GM23338 (cell line): ENCODE results near the gene RHEX. TPM values are rescaled to one million over a fixed set of nuclear protein-coding genes. Genes with fewer than 3 reads are reported as not detected.
"Not testable (repeated sequence)": the region's sequence is repeated elsewhere in the genome, so short reads cannot be mapped to it uniquely, and the experiment has no call there.

Experiments
- ATAC-seq: fragments of 200-7000 bp; cut with Tn5 transposase; 3 replicates; pipeline ENCODE4 v1.9.1; 2020
- DNase-seq: peaks from one replicate; pipeline ENCODE4 v3.0.0-alpha.2; 2015; ENCODE audit warnings: low spot score
- H2AFZ ChIP-seq: fragments of 200-600 bp; sonication (generic); 2 replicates; pipeline ENCODE4 v1.8.0; 2016; ENCODE audit warnings: antibody characterized with exemption, mild to moderate bottlenecking, moderate library complexity
- H3F3A ChIP-seq: fragments of 200-600 bp; sonication (generic); replicated peaks from 2 replicates; pipeline ENCODE4 v1.8.0; 2017; ENCODE audit warnings: antibody characterized with exemption, mixed run types, low read depth
- H3K27ac ChIP-seq: fragments of 200-600 bp; sonication (generic); 2 replicates; pipeline ENCODE4 v1.6.1; 2016; ENCODE audit warnings: low read depth
- H3K27me3 ChIP-seq: fragments of 200-600 bp; sonication (generic); 2 replicates; pipeline ENCODE4 v1.8.0; 2016; ENCODE audit warnings: mild to moderate bottlenecking, mixed run types, moderate library complexity; ENCODE audit not compliant: insufficient read depth
- H3K36me3 ChIP-seq: fragments of 200-600 bp; sonication (generic); 2 replicates; pipeline ENCODE4 v1.8.0; 2016; ENCODE audit warnings: mild to moderate bottlenecking; ENCODE audit not compliant: insufficient read depth
- H3K4me1 ChIP-seq: fragments of 200-600 bp; sonication (generic); 2 replicates; pipeline ENCODE4 v1.8.0; 2016; ENCODE audit warnings: mild to moderate bottlenecking, moderate library complexity; ENCODE audit not compliant: insufficient read depth
- H3K4me2 ChIP-seq: fragments of 200-600 bp; sonication (generic); 2 replicates; pipeline ENCODE4 v1.7.1; 2017; ENCODE audit warnings: mixed run types
- H3K4me3 ChIP-seq: fragments of 200-600 bp; sonication (generic); 2 replicates; pipeline ENCODE4 v1.6.1; 2016; ENCODE audit warnings: mixed run types
- H3K79me2 ChIP-seq: fragments of 200-600 bp; sonication (generic); replicated peaks from 2 replicates; pipeline ENCODE4 v1.8.0; 2017; ENCODE audit warnings: mild to moderate bottlenecking; ENCODE audit not compliant: insufficient read depth
- H3K9me2 ChIP-seq: fragments of 200-600 bp; sonication (generic); 2 replicates; pipeline ENCODE4 v1.8.0; 2017; ENCODE audit not compliant: insufficient read depth
- H4K20me1 ChIP-seq: fragments of 200-600 bp; sonication (generic); replicated peaks from 2 replicates; pipeline ENCODE4 v1.8.0; 2017; ENCODE audit warnings: mild to moderate bottlenecking; ENCODE audit not compliant: insufficient read depth
- H3K27ac Mint-ChIP-seq: 2 replicates; pipeline ENCODE4 v1.8.0; 2020; ENCODE audit warnings: inconsistent platforms, mild to moderate bottlenecking, moderate library complexity, mixed read lengths
- H3K27me3 Mint-ChIP-seq: 3 replicates; pipeline ENCODE4 v1.8.0; 2022; ENCODE audit warnings: low read depth, mild to moderate bottlenecking, moderate library complexity, mixed read lengths, inconsistent platforms; ENCODE audit not compliant: insufficient read depth, poor library complexity
- H3K36me3 Mint-ChIP-seq: 3 replicates; pipeline ENCODE4 v1.8.0; 2021; ENCODE audit warnings: low read depth, mild to moderate bottlenecking, inconsistent platforms, moderate library complexity, mixed read lengths
- H3K4me1 Mint-ChIP-seq: 3 replicates; pipeline ENCODE4 v1.8.0; 2020; ENCODE audit warnings: mild to moderate bottlenecking, inconsistent platforms, mixed read lengths
- H3K4me3 Mint-ChIP-seq: 3 replicates; pipeline ENCODE4 v1.8.0; 2021; ENCODE audit warnings: moderate library complexity, mild to moderate bottlenecking, inconsistent platforms, mixed read lengths
- H3K9me3 Mint-ChIP-seq: 3 replicates; pipeline ENCODE4 v1.8.0; 2020; ENCODE audit warnings: moderate library complexity, mild to moderate bottlenecking, inconsistent platforms, mixed read lengths
- EZH2 ChIP-seq: fragments of 200-600 bp; sonication (generic); IDR thresholded peaks from one replicate; pipeline ENCODE4 v1.8.0; 2017; ENCODE audit warnings: antibody characterized with exemption, mild to moderate bottlenecking, low read depth; ENCODE audit not compliant: unreplicated experiment
- EZH2phosphoT487 ChIP-seq: fragments of 200-600 bp; sonication (generic); IDR thresholded peaks from one replicate; pipeline ENCODE4 v1.8.1; 2018; ENCODE audit warnings: antibody characterized with exemption; ENCODE audit not compliant: unreplicated experiment
- JUNB ChIP-seq: IDR thresholded peaks from one replicate; pipeline ENCODE4 v1.6.1; 2016; ENCODE audit warnings: antibody characterized with exemption; ENCODE audit not compliant: unreplicated experiment
- POLR2AphosphoS5 ChIP-seq: IDR thresholded peaks from 2 replicates; pipeline ENCODE4 v1.6.1; 2016; ENCODE audit warnings: antibody characterized with exemption, low read depth
- ZNF114 ChIP-seq: fragments of 250-450 bp; sonication (Bioruptor Pico); IDR thresholded peaks from 2 replicates; pipeline ENCODE4 v1.5.0; 2020; ENCODE audit warnings: mild to moderate bottlenecking, moderate library complexity
- long read RNA-seq: library from polyadenylated mRNA; unstranded; transcript quantifications from one replicate; pipeline ENCODE4 v2.0.0, GENCODE V29; 2020; ENCODE audit not compliant: unreplicated experiment
- polyA plus RNA-seq: library from polyadenylated mRNA; unstranded; fragments of >200 nt; fragmentation: Nextera tagmentation; extraction: Ambion mirVana; gene quantifications from 2 replicates; pipeline ENCODE4 v1.2.1, GENCODE V29; 2016
- total RNA-seq: library from RNA; depleted of rRNA; stranded (reverse); fragments of >200 nt; shearing (Covaris generic); gene quantifications from 2 replicates; pipeline ENCODE4 v1.2.3, GENCODE V29; 2014; rRNA removed
- TF ChIP-seq, protein P1 (sequence below): IDR thresholded peaks from one replicate; pipeline ENCODE4 v1.6.1; 2018; ENCODE audit warnings: antibody characterized with exemption; ENCODE audit not compliant: unreplicated experiment
- TF ChIP-seq, protein P2 (sequence below): IDR thresholded peaks from 2 replicates; pipeline ENCODE4 v1.6.1; 2016; ENCODE audit warnings: antibody characterized with exemption
- TF ChIP-seq, protein P3 (sequence below), 2 experiments: fragments of 200-600 bp in 1 of 2; sonication (generic) in 1 of 2; conservative IDR thresholded peaks; 2 replicates each; pipeline versions ENCODE4 v1.5.1 to v1.6.1; 2016 to 2017; ENCODE audit warnings: antibody characterized with exemption in 2 of 2, low read depth in 2 of 2, mild to moderate bottlenecking in 2 of 2, moderate library complexity in 1 of 2

The RHEX gene, protein sequence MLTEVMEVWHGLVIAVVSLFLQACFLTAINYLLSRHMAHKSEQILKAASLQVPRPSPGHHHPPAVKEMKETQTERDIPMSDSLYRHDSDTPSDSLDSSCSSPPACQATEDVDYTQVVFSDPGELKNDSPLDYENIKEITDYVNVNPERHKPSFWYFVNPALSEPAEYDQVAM
- total RNA-seq (not detected in 2 replicates), polyA plus RNA-seq (not detected in 2 replicates)
- long read RNA-seq: 0 reads

DNA sequence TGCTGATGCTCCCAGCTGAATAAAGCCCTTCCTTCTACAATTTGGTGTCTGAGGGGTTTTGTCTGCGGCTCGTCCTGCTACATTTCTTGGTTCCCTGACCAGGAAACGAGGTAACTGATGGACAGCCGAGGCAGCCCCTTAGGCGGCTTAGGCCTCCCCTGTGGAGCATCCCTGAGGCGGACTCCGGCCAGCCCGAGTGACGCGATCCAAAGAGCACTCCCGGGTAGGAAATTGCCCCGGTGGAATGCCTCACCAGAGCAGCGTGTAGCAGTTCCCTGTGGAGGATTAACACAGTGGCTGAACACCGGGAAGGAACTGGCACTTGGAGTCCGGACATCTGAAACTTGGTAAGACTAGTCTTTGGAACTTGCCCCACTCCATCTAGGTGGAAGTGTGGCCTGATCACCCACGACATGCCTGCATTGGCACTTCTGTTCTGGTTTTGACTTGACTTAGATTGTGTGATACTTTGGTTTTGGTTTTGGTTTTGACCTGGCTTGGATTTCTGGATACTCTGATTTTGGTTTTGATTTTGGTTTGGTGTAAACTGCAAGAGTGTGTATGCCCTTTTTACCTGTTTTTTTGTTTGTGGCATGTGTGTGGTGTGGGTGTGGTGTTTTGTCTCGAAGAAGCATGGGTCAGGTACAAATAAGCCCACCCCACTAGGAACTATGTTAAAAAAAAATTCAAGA is at the start of gene RHEX:
RHEX (plus strand) TSS at position 255 of the 692 bp plus-strand sequence. CDS start 44,656 bp downstream, outside the sequence.
- H3K27me3 Mint-ChIP-seq, H2AFZ ChIP-seq, H3K9me2 ChIP-seq, H3K4me2 ChIP-seq, H4K20me1 ChIP-seq, H3K9me3 Mint-ChIP-seq, H3K36me3 Mint-ChIP-seq, H3K27ac ChIP-seq, H3K79me2 ChIP-seq, H3K36me3 ChIP-seq, DNase-seq, H3K4me3 Mint-ChIP-seq, H3K4me1 Mint-ChIP-seq, ATAC-seq, H3K4me3 ChIP-seq, H3K27me3 ChIP-seq, H3F3A ChIP-seq, H3K27ac Mint-ChIP-seq, H3K4me1 ChIP-seq: not testable (repeated sequence)

DNA sequence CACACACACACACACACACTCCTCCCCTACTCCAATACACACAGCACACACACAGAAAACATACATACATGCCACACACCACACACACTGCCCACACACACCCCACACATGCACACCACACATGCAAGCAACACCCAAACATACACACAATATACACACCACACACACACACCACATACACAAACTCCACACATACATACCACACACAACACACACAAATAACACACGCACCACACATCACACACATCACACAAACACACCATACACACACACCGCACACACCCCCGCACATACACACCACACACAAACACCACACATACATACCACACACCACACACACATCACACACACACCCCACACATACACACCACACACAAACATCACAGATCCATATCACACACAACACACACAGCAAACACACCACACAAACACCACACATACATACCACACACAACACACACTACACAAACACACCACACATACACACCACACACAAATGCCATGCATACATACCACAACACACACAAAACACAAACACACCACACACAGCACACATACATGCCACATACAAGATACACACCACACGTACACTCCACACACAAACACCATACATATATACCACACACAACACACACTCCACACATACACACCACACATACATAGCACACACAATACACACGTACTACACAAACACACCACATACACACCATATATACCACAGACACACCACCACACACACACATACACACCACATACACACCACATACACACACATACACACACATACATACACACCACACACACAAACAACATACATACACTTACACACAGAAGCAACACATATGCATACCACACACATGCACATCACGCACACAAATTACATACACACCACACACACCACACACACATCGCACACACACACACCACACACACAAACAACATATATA is 48.8 kb upstream of the RHEX start:
- Mint-ChIP-seq H3K36me3 (no peaks in the 10 kb centered on the region), H3K4me3 (no peak overlapping the region), H3K4me1 (peaks cover 4% of the 10 kb centered on the region; the same call in 1 of the 3 replicates), H3K9me3 (no peaks in the 10 kb centered on the region), H3K27ac (no peak overlapping the region; the same call in none of the 2 replicates), H3K27me3 (peaks cover 23% of the 10 kb centered on the region)
- H4K20me1 ChIP-seq: no peaks in the 10 kb centered on the region
- no peak overlapping the region for H3K27ac ChIP-seq
- no peak overlapping the region for H3K4me3 ChIP-seq
- no peak for ATAC-seq
- TF ChIP-seq EZH2phosphoT487 (no peak), JUNB (no peak), ZNF114 (CRISPR knock-in tag) (no peak), POLR2AphosphoS5 (no peak), EZH2 (no peak)
- TF ChIP-seq, protein P1, sequence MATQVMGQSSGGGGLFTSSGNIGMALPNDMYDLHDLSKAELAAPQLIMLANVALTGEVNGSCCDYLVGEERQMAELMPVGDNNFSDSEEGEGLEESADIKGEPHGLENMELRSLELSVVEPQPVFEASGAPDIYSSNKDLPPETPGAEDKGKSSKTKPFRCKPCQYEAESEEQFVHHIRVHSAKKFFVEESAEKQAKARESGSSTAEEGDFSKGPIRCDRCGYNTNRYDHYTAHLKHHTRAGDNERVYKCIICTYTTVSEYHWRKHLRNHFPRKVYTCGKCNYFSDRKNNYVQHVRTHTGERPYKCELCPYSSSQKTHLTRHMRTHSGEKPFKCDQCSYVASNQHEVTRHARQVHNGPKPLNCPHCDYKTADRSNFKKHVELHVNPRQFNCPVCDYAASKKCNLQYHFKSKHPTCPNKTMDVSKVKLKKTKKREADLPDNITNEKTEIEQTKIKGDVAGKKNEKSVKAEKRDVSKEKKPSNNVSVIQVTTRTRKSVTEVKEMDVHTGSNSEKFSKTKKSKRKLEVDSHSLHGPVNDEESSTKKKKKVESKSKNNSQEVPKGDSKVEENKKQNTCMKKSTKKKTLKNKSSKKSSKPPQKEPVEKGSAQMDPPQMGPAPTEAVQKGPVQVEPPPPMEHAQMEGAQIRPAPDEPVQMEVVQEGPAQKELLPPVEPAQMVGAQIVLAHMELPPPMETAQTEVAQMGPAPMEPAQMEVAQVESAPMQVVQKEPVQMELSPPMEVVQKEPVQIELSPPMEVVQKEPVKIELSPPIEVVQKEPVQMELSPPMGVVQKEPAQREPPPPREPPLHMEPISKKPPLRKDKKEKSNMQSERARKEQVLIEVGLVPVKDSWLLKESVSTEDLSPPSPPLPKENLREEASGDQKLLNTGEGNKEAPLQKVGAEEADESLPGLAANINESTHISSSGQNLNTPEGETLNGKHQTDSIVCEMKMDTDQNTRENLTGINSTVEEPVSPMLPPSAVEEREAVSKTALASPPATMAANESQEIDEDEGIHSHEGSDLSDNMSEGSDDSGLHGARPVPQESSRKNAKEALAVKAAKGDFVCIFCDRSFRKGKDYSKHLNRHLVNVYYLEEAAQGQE: no peak
- TF ChIP-seq, protein P2, sequence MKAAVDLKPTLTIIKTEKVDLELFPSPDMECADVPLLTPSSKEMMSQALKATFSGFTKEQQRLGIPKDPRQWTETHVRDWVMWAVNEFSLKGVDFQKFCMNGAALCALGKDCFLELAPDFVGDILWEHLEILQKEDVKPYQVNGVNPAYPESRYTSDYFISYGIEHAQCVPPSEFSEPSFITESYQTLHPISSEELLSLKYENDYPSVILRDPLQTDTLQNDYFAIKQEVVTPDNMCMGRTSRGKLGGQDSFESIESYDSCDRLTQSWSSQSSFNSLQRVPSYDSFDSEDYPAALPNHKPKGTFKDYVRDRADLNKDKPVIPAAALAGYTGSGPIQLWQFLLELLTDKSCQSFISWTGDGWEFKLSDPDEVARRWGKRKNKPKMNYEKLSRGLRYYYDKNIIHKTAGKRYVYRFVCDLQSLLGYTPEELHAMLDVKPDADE: no peak
- TF ChIP-seq, protein P3, sequence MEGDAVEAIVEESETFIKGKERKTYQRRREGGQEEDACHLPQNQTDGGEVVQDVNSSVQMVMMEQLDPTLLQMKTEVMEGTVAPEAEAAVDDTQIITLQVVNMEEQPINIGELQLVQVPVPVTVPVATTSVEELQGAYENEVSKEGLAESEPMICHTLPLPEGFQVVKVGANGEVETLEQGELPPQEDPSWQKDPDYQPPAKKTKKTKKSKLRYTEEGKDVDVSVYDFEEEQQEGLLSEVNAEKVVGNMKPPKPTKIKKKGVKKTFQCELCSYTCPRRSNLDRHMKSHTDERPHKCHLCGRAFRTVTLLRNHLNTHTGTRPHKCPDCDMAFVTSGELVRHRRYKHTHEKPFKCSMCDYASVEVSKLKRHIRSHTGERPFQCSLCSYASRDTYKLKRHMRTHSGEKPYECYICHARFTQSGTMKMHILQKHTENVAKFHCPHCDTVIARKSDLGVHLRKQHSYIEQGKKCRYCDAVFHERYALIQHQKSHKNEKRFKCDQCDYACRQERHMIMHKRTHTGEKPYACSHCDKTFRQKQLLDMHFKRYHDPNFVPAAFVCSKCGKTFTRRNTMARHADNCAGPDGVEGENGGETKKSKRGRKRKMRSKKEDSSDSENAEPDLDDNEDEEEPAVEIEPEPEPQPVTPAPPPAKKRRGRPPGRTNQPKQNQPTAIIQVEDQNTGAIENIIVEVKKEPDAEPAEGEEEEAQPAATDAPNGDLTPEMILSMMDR (conservative IDR thresholded peaks at IDR 0.05; ENCODE audit: low read depth in 2 of 2): no peak
- no peak for DNase-seq
- H3F3A ChIP-seq: no peaks in the 10 kb centered on the region
- no peaks in the 10 kb centered on the region for H3K36me3 ChIP-seq
- no peak overlapping the region for H2AFZ ChIP-seq
- H3K9me2 ChIP-seq: no peaks in the 10 kb centered on the region
- H3K79me2 ChIP-seq: no peaks in the 10 kb centered on the region
- H3K27me3 ChIP-seq: 0 out of 2 replicates have a peak, but pooled peaks cover 4% of the 10 kb centered on the region
- no peaks in the 10 kb centered on the region for H3K4me1 ChIP-seq
- no peak overlapping the region for H3K4me2 ChIP-seq
